GM12872 (cell line): ENCODE measurements around the gene MRPL14.

Experiments used
- TF ChIP-seq, protein P1 (sequence below): IDR thresholded peaks from 3 replicates; pipeline ENCODE4 v1.5.1; 2011; ENCODE audit warnings: low read depth, mild to moderate bottlenecking, low read length, moderate library complexity; ENCODE audit not compliant: insufficient read depth

Gene MRPL14

DNA sequence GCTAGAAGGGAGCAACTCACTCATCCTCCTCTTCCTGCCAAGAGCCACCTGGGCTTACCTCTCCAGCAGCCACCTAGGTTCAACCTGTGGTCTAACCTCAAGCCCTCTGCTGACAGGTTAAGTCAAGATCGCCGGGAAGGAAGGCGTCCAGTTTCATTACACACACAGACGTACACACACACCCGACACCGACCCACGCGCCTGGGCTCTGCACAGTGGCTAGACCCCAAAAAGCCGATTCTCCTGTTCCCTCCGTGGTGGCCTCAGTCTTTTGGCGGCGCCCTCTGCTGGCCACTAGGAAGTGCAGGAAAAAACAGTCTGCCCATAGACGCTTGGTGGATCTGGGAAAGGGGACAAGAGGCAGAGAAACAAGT, 52.8 kb downstream of the MRPL14 start:
- TF ChIP-seq, protein P1, sequence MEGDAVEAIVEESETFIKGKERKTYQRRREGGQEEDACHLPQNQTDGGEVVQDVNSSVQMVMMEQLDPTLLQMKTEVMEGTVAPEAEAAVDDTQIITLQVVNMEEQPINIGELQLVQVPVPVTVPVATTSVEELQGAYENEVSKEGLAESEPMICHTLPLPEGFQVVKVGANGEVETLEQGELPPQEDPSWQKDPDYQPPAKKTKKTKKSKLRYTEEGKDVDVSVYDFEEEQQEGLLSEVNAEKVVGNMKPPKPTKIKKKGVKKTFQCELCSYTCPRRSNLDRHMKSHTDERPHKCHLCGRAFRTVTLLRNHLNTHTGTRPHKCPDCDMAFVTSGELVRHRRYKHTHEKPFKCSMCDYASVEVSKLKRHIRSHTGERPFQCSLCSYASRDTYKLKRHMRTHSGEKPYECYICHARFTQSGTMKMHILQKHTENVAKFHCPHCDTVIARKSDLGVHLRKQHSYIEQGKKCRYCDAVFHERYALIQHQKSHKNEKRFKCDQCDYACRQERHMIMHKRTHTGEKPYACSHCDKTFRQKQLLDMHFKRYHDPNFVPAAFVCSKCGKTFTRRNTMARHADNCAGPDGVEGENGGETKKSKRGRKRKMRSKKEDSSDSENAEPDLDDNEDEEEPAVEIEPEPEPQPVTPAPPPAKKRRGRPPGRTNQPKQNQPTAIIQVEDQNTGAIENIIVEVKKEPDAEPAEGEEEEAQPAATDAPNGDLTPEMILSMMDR = peak; percentile 90

DNA sequence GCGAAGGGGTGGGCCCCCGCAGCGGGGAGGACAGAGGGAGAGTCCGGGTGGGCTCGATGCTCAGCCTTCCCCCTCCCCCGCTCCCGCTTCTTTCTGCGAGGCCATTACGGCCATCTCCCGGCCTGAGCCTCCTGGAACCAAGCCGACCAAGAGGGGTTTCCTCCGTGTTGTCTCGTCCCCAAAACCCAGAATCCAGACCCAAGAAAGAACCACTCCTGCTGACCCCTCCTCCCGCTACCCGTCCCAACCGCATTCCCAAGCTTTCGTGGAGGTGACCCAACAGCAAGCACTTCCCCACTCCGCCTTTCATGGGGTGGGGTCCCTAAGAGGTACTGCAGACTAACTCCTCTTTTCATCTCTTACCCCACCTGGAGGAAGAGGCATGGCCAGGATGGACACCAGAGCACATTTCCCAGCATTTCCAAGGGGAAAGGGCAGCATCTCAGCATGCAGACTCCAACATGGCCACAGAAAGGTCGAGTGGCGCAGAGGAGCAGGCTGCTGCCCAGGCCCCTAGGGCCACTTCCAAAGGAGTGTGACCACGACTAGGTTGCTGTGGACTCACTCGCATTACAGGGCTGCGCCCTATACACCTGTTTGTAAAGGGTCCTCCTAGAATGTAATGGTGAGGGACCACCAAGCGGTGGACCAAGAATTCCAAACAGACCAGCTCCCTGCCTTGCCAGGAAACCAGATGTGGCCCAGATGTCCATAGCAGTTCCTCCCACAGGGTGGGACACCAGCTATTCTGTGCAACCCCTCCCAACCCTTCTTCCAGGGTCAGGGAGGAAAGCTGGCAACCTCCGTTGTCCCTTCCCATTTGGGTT, 53.4 kb downstream of the MRPL14 start:
- TF ChIP-seq, protein P1 = peak; percentile 61

DNA sequence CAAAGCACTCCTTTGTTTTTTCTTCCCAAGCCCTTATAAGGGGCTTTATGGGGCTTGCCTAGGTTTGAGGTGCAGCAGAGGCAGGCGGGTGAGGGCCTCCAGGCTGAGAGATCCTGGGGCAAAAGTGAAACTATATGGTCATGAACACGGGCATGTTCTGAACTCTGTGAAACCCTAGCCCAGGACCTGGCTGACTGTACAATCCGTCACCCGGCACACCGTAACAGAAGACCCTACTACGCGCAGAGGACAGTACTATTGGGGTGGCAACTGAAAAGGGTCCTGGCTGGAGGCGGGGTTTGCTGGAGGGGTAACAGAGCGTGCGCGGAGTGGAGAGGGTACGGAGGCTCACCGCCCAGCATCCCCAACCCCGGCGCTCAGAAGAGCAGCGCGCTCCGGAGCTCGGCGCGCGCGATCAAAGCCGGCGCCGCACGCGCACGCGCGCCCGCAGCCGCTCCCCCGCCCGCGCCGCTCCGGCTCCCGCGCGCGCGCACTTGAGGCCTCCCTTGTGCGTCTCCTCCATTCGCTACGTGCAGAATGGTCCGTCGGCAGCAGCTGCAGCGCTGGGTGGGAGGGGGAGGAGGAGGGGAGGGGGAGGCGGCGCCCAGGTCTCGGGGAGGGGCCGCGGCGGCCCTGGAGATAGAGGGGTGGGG, 54.2 kb downstream of the MRPL14 start:
- TF ChIP-seq, protein P1 = no peak

DNA sequence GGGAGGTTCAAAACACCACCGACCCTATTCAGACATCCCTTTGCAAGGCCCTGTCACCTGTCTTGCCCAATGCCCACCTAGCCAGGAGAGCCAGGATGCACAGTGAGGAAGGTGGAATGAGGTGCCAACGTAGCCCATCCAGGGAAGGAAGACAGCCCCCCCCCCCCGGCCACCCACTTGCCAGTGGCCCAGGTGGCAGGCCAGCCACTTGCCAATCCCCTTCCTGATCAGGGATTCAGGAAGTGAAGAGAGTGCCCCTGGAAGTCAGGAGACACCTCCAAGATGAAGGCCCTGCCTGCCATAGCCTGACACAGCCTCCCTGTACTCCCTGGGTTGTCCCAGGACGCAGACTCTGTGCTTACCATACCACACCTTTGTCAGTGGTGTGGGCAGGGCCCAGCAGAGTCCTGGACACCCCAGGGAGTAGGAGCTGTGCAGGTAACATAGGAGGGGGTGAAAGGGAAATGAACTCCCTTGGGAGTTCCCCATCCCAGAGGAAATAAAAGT, 54.7 kb downstream of the MRPL14 start:
- TF ChIP-seq, protein P1 = no peak

DNA sequence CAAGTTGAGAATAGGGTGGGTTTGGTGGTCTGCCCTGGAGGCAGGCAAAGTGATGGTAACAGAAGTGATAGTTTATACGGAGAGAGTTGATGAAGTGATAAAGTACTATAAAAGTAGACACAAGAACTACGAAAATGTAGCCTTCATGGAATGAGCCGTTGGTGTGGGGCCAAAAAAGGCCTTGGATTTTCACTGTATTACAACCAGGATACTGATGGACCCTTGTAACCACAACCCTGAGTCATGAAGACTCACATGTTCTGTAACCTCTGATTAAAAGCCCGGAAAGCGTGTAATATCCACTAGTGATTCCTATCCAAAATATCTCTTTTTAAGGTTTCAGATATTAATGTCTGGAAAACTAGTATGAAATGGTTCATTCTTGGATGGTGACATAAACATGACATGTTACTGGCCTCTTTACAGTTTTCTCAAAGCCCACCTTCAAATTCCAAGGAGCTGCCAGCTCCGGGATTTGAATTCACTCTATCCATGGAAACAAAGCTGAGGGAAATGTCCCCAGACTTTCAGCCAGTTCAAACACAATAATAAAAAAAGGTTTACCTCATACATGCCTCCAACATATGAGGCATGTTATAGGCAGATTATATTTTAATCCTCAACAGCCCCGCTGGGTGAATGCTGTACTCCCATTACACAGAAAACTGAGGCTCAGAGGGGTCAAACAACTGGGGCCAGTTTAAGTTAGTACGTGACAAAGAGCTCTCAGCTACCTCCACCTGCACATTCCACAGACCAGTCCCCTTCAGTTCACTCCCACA, 55.4 kb downstream of the MRPL14 start:
- TF ChIP-seq, protein P1 = no peak

DNA sequence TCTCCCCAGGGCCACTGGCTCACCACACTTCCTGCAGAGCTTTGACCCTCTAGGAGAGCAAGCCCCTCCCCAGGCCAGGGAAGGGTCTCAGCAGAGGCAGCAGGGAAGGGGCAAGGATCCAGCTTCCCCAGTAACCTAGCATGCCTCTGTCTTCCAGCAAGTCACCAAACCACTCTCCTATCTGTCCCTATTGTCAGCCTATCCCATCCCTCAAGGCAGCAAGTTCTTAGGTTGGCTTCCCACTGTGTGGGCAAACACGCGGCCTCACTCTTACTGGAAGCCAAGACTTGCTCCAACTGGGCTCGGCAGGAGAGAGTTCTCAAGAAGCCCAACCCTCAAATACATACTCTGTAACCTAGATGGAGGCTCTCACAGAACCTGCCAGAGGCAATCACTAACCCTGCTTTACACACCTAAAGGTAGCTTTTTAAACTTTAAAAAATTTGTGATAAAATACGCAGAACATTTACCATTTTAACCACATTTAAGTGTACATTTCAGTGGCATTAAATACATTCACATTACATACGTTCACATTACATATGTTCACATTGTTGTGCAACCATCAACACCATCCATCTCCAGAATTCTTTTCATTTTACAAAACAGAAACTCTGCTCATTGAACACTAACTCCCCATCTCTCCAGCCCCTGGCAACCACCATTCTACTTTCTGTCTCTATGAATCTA, 58.5 kb downstream of the MRPL14 start:
- TF ChIP-seq, protein P1 = no peak
